ENCODE results near the gene GUCY1A2.
A peak's percentile ranks its signal among the peaks of the same experiment; 100 is the strongest.
"Not testable (repeated sequence)": the region's sequence is repeated elsewhere in the genome, so short reads cannot be mapped to it uniquely, and the experiment has no call there.

Gene GUCY1A2

GRCh38 chr11:106840146-106840545 is 178.1 kb downstream of the GUCY1A2 start:
- no peak for DNase-seq (ENCODE audit: low read depth)

GRCh38 chr11:106834567-106834966 is 183.7 kb downstream of the GUCY1A2 start:
- DNase-seq (ENCODE audit: low read depth) = no peak

- no peak for DNase-seq (ENCODE audit: low read depth)
These were observed 189.3 kb downstream of the GUCY1A2 start for GRCh38 chr11:106828976-106829375.

- no peak for DNase-seq (ENCODE audit: low read depth)
These were observed 189.7 kb downstream of the GUCY1A2 start for GRCh38 chr11:106828576-106828975.

GRCh38 chr11:106827687-106828086 is 190.6 kb downstream of the GUCY1A2 start:
- no peak for DNase-seq (ENCODE audit: low read depth)

GRCh38 chr11:106826558-106826957 is 191.7 kb downstream of the GUCY1A2 start:
- not testable (repeated sequence) for DNase-seq (ENCODE audit: low read depth)

GRCh38 chr11:106821826-106822225 is 196.4 kb downstream of the GUCY1A2 start:
- no peak for DNase-seq (ENCODE audit: low read depth)

GRCh38 chr11:106821291-106821690 is 197.0 kb downstream of the GUCY1A2 start:
- DNase-seq (ENCODE audit: low read depth) = no peak

- DNase-seq (ENCODE audit: low read depth) = no peak
These were observed 199.8 kb downstream of the GUCY1A2 start for GRCh38 chr11:106818443-106818842.

GRCh38 chr11:106815209-106815608 is 203.1 kb downstream of the GUCY1A2 start:
- DNase-seq (ENCODE audit: low read depth) = no peak

- DNase-seq (ENCODE audit: low read depth) = no peak
These were observed 204.5 kb downstream of the GUCY1A2 start for GRCh38 chr11:106813806-106814205.

GRCh38 chr11:106794058-106794457 is 224.2 kb downstream of the GUCY1A2 start:
- peak; percentile 4 for DNase-seq (ENCODE audit: low read depth)

GRCh38 chr11:106789406-106789805 is 228.9 kb downstream of the GUCY1A2 start:
- no peak for DNase-seq (ENCODE audit: low read depth)

- DNase-seq (ENCODE audit: low read depth) = no peak
These were observed 230.8 kb downstream of the GUCY1A2 start for GRCh38 chr11:106787454-106787853.

GRCh38 chr11:106785913-106786650 is 232.2 kb downstream of the GUCY1A2 start:
- no peak for DNase-seq (ENCODE audit: low read depth)

GRCh38 chr11:106777302-106777701 is 241.0 kb downstream of the GUCY1A2 start:
- DNase-seq (ENCODE audit: low read depth) = not testable (repeated sequence)

GRCh38 chr11:106770489-106771085 is 247.7 kb downstream of the GUCY1A2 start:
- peak; percentile 32 for DNase-seq (ENCODE audit: low read depth)

GRCh38 chr11:106765469-106766258 is 252.6 kb downstream of the GUCY1A2 start:
- DNase-seq (ENCODE audit: low read depth) = no peak

- DNase-seq (ENCODE audit: low read depth) = no peak
These were observed 254.8 kb downstream of the GUCY1A2 start for GRCh38 chr11:106763501-106763900.

GRCh38 chr11:106761745-106762144 is 256.5 kb downstream of the GUCY1A2 start:
- DNase-seq (ENCODE audit: low read depth) = no peak

- no peak for DNase-seq (ENCODE audit: low read depth)
These were observed 257.0 kb downstream of the GUCY1A2 start for GRCh38 chr11:106761240-106761639.

GRCh38 chr11:106748059-106748458 is 270.2 kb downstream of the GUCY1A2 start:
- DNase-seq (ENCODE audit: low read depth) = no peak

- no peak for DNase-seq (ENCODE audit: low read depth)
These were observed 272.3 kb downstream of the GUCY1A2 start for GRCh38 chr11:106745941-106746340.
